ENCODE measurements around the gene NKAIN2. TPM values are rescaled to one million over a fixed set of nuclear protein-coding genes. Genes with fewer than 3 reads are reported as not detected.
"Not testable (repeated sequence)": the region's sequence is repeated elsewhere in the genome, so short reads cannot be mapped to it uniquely, and the experiment has no call there.

The NKAIN2 gene
- total RNA-seq, 2 experiments from 2014 or later = not detected

GRCh38 chr6:124300907-124301306 lies 497.2 kb downstream of the NKAIN2 start:
- H3K9me3 Mint-ChIP-seq (ENCODE audit: low read depth); ATAC-seq; DNase-seq; H3K36me3 Mint-ChIP-seq; H3K27ac Mint-ChIP-seq; H3K27me3 Mint-ChIP-seq; H3K4me1 Mint-ChIP-seq; H3K4me3 Mint-ChIP-seq; CTCF ChIA-PET: not testable (repeated sequence)

- CTCF ChIA-PET = no interaction called here
- peaks cover 8% of the 10 kb centered on the region for H3K9me3 Mint-ChIP-seq (ENCODE audit: low read depth)
- no peaks in the 10 kb centered on the region for H3K27me3 Mint-ChIP-seq
Measured at GRCh38 chr6:124303971-124304370, 500.3 kb downstream of the NKAIN2 start.

GRCh38 chr6:124310139-124310538 lies 506.5 kb downstream of the NKAIN2 start:
- H3K4me3 Mint-ChIP-seq = no peak overlapping the region
- H3K4me1 Mint-ChIP-seq = no peaks in the 10 kb centered on the region
- H3K27ac Mint-ChIP-seq = no peak overlapping the region
- ATAC-seq (no peak), DNase-seq (no peak)
- no peaks in the 10 kb centered on the region for H3K9me3 Mint-ChIP-seq (ENCODE audit: low read depth)
- H3K36me3 Mint-ChIP-seq = no peaks in the 10 kb centered on the region
- CTCF ChIA-PET = no interaction called here
- no peaks in the 10 kb centered on the region for H3K27me3 Mint-ChIP-seq

More at GRCh38 chr6:124303971-124304370, 500.3 kb downstream of the NKAIN2 start:
- ATAC-seq (no peak), DNase-seq (no peak)
- Mint-ChIP-seq H3K4me3 (no peak overlapping the region), H3K4me1 (no peaks in the 10 kb centered on the region), H3K27ac (no peak overlapping the region), H3K36me3 (no peaks in the 10 kb centered on the region)

GRCh38 chr6:124319410-124319809 lies 515.7 kb downstream of the NKAIN2 start:
- no peak for ATAC-seq
- Mint-ChIP-seq H3K27me3 (no peaks in the 10 kb centered on the region), H3K4me3 (no peak overlapping the region), H3K9me3 (ENCODE audit: low read depth) (no peaks in the 10 kb centered on the region), H3K36me3 (no peaks in the 10 kb centered on the region), H3K4me1 (no peaks in the 10 kb centered on the region), H3K27ac (no peak overlapping the region)
- CTCF ChIA-PET = no interaction called here
- no peak for DNase-seq

- no peaks in the 10 kb centered on the region for H3K36me3 Mint-ChIP-seq
- H3K27ac Mint-ChIP-seq = no peak overlapping the region
- ATAC-seq (no peak), DNase-seq (no peak)
- H3K27me3 Mint-ChIP-seq = no peaks in the 10 kb centered on the region
- no peak overlapping the region for H3K4me3 Mint-ChIP-seq
- CTCF ChIA-PET = no interaction called here
- no peaks in the 10 kb centered on the region for H3K9me3 Mint-ChIP-seq (ENCODE audit: low read depth)
- no peaks in the 10 kb centered on the region for H3K4me1 Mint-ChIP-seq
Measured at GRCh38 chr6:124324237-124324636, 520.6 kb downstream of the NKAIN2 start.

GRCh38 chr6:124330197-124330596 lies 526.5 kb downstream of the NKAIN2 start:
- CTCF ChIA-PET = no interaction called here
- H3K27me3 Mint-ChIP-seq = no peaks in the 10 kb centered on the region
- H3K36me3 Mint-ChIP-seq = no peaks in the 10 kb centered on the region
- H3K9me3 Mint-ChIP-seq (ENCODE audit: low read depth) = no peaks in the 10 kb centered on the region
- H3K4me3 Mint-ChIP-seq = no peak overlapping the region
- DNase-seq (no peak), ATAC-seq (no peak)
- no peak overlapping the region for H3K27ac Mint-ChIP-seq
- no peaks in the 10 kb centered on the region for H3K4me1 Mint-ChIP-seq

GRCh38 chr6:124334359-124334758 lies 530.7 kb downstream of the NKAIN2 start:
- CTCF ChIA-PET = no interaction called here
- H3K36me3 Mint-ChIP-seq = no peaks in the 10 kb centered on the region
- no peak overlapping the region for H3K4me3 Mint-ChIP-seq
- ATAC-seq = no peak
- no peaks in the 10 kb centered on the region for H3K4me1 Mint-ChIP-seq
- H3K27ac Mint-ChIP-seq = no peak overlapping the region
- DNase-seq = no peak
- H3K27me3 Mint-ChIP-seq = no peaks in the 10 kb centered on the region
- H3K9me3 Mint-ChIP-seq (ENCODE audit: low read depth) = no peaks in the 10 kb centered on the region

- no peak overlapping the region for H3K4me3 Mint-ChIP-seq
- H3K27ac Mint-ChIP-seq = no peak overlapping the region
- no peaks in the 10 kb centered on the region for H3K27me3 Mint-ChIP-seq
- no peak for ATAC-seq
- no peaks in the 10 kb centered on the region for H3K36me3 Mint-ChIP-seq
- H3K9me3 Mint-ChIP-seq (ENCODE audit: low read depth) = no peaks in the 10 kb centered on the region
- CTCF ChIA-PET = no interaction called here
- no peak for DNase-seq
- H3K4me1 Mint-ChIP-seq = no peaks in the 10 kb centered on the region
Measured at GRCh38 chr6:124339610-124340334, 536.1 kb downstream of the NKAIN2 start.

- H3K4me1 Mint-ChIP-seq; DNase-seq; H3K9me3 Mint-ChIP-seq (ENCODE audit: low read depth); H3K36me3 Mint-ChIP-seq; ATAC-seq; H3K4me3 Mint-ChIP-seq; H3K27me3 Mint-ChIP-seq; H3K27ac Mint-ChIP-seq; CTCF ChIA-PET: not testable (repeated sequence)
Measured at GRCh38 chr6:124348339-124348738, 544.7 kb downstream of the NKAIN2 start.

GRCh38 chr6:124355146-124355545 lies 551.5 kb downstream of the NKAIN2 start:
- H3K27me3 Mint-ChIP-seq = no peaks in the 10 kb centered on the region
- no peaks in the 10 kb centered on the region for H3K9me3 Mint-ChIP-seq (ENCODE audit: low read depth)
- no peaks in the 10 kb centered on the region for H3K36me3 Mint-ChIP-seq
- no peak overlapping the region for H3K4me3 Mint-ChIP-seq
- H3K27ac Mint-ChIP-seq = no peak overlapping the region
- CTCF ChIA-PET = no interaction called here
- no peak for DNase-seq
- no peaks in the 10 kb centered on the region for H3K4me1 Mint-ChIP-seq
- ATAC-seq = no peak

GRCh38 chr6:124356276-124356810 lies 552.7 kb downstream of the NKAIN2 start:
- no peaks in the 10 kb centered on the region for H3K27me3 Mint-ChIP-seq
- peaks cover 3% of the 10 kb centered on the region for H3K9me3 Mint-ChIP-seq (ENCODE audit: low read depth)
- H3K27ac Mint-ChIP-seq = no peak overlapping the region
- H3K4me3 Mint-ChIP-seq = no peak overlapping the region
- H3K4me1 Mint-ChIP-seq = no peaks in the 10 kb centered on the region
- ATAC-seq = no peak
- no peak for DNase-seq
- CTCF ChIA-PET = no interaction called here
- no peaks in the 10 kb centered on the region for H3K36me3 Mint-ChIP-seq

- CTCF ChIA-PET = no interaction called here
- ATAC-seq (no peak), DNase-seq (no peak)
- H3K4me3 Mint-ChIP-seq = no peak overlapping the region
- H3K36me3 Mint-ChIP-seq = no peaks in the 10 kb centered on the region
- H3K4me1 Mint-ChIP-seq = no peaks in the 10 kb centered on the region
- no peak overlapping the region for H3K27ac Mint-ChIP-seq
- H3K27me3 Mint-ChIP-seq = no peaks in the 10 kb centered on the region
- H3K9me3 Mint-ChIP-seq (ENCODE audit: low read depth) = peaks cover 3% of the 10 kb centered on the region
Measured at GRCh38 chr6:124356811-124357210, 553.1 kb downstream of the NKAIN2 start.

- Mint-ChIP-seq H3K36me3 (no peaks in the 10 kb centered on the region), H3K4me1 (no peaks in the 10 kb centered on the region), H3K27ac (no peak overlapping the region), H3K4me3 (no peak overlapping the region), H3K9me3 (ENCODE audit: low read depth) (peaks cover 3% of the 10 kb centered on the region), H3K27me3 (no peaks in the 10 kb centered on the region)
- DNase-seq (no peak), ATAC-seq (no peak)
- CTCF ChIA-PET = no interaction called here
Measured at GRCh38 chr6:124368131-124368530, 564.5 kb downstream of the NKAIN2 start.

- Mint-ChIP-seq H3K4me3 (no peak overlapping the region), H3K9me3 (ENCODE audit: low read depth) (peaks cover 6% of the 10 kb centered on the region), H3K27me3 (no peaks in the 10 kb centered on the region), H3K27ac (no peak overlapping the region), H3K36me3 (no peaks in the 10 kb centered on the region), H3K4me1 (no peaks in the 10 kb centered on the region)
- DNase-seq = no peak
- no peak for ATAC-seq
- CTCF ChIA-PET = no interaction called here
Measured at GRCh38 chr6:124371974-124372475, 568.4 kb downstream of the NKAIN2 start.
